ENCODE data around the gene TMTC3.

- TF ChIP-seq CTCF (conservative IDR thresholded peaks at IDR 0.05) (no peak), ZFX (IDR thresholded peaks at IDR 0.05) (no peak)
These were observed 95.8 kb downstream of the TMTC3 start for GRCh38 chr12:88237954-88238353.

Data from C4-2B (cell line).